Hematopoietic multipotent progenitor cell treated with erythropoietin and hydrocortisone succinate and interleukin-3 and kit ligand, for 15 days (in vitro differentiated cells): ENCODE results near the gene SLC7A7.
"Not testable (repeated sequence)": the region's sequence is repeated elsewhere in the genome, so short reads cannot be mapped to it uniquely, and the experiment has no call there.

Experiments used
- DNase-seq: peaks from one replicate; pipeline ENCODE4 v3.0.0-alpha.2; 2015; ENCODE audit warnings: low spot score

Gene SLC7A7

DNA sequence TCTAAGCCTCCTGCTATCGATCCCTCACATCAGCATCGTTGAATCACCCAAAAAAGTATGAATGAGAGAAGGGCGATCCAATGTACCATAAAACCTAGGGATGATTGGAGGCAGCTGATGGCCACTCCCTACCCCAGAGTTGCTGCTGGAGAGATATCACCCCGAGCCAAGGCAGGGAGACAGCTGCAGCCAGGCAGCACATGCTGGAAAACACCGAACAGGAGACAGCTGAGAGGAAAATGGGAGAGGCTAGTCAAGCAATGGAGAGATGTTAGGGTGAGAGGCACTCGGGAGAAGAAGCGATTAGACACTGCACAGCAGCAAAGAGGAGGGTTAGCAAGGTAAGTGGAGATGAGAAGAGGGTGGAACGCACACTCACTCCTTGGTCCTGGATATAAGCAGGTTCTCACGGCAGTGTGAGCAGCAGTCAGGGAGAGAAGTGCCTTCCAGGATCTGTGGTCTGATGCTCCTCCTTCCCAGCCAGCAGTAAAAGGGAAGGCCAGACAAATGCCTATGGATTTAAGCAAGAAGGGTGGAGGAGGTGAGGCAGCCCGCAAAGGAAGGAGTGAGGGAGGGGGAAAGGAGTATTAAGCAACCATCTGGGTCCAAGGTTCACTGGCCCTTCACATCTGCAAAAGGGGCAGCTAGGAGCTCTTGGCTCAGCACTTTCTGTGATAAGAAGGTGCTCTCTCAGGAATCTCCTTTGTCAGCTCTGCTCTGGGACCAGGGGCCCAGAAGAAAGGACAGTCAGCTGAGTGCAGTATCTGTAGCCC, at the start of gene SLC7A7:
Gene SLC7A7, minus strand, starts transcription at position 495 of the 773 bp plus-strand sequence. CDS start 2,037 bp downstream, outside the sequence.
- no peak for DNase-seq

- DNase-seq: no peak
Measured at GRCh38 chr14:22864979-22865378, 49.7 kb upstream of the SLC7A7 start.

GRCh38 chr14:22861651-22862050, 46.4 kb upstream of the SLC7A7 start:
- no peak for DNase-seq

DNA sequence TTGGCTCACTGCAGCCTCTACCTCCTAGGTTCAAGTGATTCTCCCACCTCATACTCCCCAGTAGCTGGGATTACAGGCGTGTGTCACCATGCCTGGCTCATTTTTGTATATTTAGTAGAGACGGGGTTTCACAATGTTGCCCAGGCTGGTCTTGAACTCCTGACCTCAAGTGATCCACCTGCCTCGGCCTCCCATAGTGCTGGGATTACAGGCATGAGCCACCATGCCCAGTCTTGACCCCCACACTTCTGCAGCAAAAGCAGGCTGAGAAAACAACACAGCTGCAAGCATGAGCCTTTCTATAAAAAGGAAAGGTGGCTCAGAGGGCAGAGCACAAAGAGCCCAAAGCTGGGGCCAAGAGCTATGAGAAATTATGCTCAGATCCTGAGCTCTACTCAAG, 45.1 kb upstream of the SLC7A7 start:
- not testable (repeated sequence) for DNase-seq

DNA sequence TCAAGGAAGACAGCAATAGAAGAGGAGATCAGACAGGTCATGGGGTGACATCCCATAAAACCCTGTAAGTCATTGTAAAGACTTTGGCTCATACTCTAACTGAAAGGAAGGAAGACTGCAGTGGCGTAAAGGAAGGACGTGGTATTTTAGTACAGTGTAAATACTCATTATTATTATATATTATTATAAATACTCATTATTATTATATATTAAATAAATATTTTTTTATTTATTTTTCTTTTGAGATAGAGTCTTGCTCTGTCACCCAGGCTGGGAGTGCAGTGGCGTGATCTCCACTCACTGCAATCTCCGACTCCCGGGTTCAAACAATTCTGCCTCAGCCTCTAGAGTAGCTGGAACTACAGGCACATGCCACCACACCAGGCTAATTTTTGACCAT, 41.2 kb upstream of the SLC7A7 start:
- no peak for DNase-seq

DNA sequence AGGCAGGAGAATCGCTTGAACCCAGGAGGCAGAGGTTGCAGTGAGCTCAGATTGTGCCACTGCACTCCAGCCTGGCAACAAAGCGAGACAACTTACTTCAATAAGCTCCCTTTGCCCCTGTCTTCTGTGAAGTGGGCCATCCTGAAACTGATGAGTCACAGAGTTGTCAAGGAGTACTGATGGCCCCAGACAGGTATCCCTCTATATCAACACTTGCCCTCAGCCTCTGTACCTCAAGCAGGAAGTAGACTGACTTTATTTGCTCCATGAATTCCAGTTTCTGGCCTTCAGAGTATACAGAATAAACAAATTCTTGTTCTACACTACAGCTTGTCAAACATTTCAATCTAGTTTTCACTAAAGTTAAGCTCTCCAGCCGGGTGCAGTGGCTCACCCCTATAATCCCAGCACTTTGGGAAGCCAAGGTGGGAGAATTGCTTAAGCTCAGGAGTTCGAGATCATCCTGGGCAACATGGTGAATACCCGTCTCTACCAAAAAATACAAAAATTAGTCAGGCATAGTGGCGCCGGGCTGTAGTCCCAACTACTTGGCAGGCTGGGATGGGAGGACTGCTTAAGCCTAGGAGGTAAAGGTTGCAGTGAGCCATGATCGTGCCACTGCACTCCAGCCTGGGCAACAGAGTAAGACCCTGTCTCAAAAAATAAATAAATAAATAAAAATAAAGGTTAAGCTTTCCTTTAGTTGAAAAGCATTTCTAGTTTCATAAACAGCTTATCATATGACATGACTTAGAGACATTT, 39.9 kb upstream of the SLC7A7 start:
- no peak for DNase-seq

DNA sequence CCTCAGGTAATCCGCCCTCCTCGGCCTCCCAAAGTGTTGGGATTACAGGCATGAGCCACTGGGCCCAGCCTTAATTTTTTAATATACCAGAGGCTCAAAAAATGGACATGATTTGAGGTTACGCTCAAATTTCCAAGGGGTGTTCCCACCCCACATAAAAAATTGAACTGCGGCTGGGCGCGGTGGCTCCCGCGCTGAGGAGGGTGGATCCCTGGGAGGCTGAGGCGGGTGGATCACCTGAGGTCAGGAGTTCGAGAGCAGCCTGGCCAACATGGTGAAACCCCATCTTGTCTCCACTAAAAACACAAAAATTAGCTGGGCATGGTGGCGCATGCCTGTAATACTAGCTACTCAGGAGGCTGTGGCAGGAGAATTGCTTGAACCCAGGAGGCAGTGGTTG, 39.1 kb upstream of the SLC7A7 start:
- not testable (repeated sequence) for DNase-seq

DNA sequence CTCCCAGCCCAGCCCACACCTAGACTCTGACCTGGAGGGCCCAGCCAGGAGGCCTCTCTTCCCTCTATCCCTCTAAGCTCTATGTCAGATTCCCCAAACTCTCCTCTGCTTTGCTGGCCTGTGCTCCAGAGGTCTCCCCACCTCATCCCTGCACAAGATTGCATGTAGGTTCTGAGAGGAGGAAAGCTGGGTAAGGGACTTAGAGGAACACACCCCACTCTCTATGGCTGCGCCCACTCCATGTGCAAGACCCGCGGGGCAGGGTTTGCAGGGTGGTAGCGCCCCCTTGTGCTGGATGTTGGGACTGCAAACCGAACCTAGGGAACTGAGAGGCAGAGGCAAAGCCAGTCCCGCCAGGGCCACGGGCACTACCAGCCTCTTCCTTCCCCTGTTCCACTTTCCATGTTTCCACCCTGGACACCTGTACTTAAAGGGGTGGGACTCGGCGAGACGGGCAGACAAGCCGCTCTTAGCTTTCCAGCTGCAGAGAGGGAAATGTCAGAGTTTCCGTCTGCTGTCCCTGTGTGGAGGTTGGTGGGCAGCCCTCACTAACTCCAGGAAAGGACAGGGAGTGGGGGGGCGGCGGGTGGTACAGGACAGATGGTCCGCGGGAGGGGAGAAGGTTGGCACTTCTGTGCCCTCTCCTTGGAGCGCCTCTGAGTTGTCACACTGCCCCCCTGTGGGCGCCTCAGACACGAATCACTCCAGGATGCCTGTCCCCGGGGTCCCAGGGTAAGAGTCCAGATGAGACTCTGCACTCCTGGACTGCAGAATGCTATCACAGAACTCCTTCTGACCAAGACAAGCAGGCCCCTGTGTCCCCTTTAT, 37.9 kb upstream of the SLC7A7 start:
- peak; percentile 86 for DNase-seq

DNA sequence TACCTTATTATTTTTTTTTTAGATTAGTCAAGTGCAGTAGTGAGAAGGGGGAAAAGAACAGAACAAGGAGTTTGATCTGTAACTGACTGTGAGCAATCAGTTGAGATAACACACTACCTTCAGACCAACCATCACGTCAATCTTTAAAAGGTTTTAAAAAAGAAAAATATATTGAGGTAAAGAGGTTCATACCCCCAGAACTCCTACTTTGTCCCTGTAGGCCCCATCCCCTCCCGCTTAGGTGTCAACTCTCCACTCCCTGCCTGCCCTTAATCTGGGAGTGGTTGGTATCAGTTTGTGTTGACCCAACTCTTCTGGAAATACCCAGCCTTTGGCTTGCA, 37.3 kb upstream of the SLC7A7 start:
- DNase-seq: no peak

DNA sequence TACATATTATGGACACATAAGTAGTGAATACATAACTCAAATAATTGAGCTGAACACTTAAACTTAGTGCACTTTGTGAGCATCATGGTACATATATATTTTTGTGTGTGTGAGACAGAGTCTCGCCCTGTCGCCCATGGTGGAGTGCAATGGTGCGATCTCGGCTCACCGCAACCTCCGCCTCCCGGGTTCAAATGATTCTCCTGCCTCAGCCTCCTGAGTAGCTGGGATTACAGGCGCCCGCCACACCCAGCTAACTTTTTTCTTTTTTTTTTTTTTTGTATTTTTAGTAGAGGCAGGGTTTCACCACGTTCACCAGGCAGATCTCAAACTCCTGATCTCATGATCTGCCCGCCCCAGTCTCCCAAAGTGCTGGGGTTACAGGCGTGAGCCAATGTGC, 36.9 kb upstream of the SLC7A7 start:
- not testable (repeated sequence) for DNase-seq

- DNase-seq: no peak
Measured at GRCh38 chr14:22850944-22851764, 35.9 kb upstream of the SLC7A7 start.

DNA sequence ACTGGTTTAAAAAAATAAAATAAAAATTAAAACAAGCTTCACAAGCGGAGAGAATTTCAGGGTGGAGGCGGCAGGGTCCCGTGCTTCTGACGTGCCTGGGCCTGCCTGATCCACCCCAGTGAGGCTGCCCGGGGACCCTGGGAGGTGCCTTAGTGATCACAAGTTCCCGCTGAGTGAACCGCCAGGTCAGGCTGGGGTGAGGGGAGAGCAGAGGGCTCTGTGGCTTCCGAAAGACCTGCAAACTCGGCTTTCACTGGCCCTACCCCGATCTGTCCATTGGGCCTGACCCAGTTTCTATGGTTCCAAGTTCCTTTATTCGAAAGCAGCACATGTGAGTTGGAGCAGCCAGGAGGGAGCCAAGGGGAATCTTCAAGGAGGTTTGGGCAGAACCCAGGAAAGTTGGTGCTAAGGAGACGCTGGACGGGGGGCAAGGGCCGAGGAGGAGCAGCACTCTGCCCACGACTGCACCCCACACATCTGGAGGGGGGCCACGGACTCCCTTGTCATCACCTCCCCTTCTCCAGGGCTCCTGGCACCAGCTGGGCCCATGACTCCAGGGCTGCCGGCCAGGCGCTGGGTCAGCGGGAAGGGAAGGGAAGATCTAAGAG, 34.1 kb upstream of the SLC7A7 start:
- DNase-seq: no peak

DNA sequence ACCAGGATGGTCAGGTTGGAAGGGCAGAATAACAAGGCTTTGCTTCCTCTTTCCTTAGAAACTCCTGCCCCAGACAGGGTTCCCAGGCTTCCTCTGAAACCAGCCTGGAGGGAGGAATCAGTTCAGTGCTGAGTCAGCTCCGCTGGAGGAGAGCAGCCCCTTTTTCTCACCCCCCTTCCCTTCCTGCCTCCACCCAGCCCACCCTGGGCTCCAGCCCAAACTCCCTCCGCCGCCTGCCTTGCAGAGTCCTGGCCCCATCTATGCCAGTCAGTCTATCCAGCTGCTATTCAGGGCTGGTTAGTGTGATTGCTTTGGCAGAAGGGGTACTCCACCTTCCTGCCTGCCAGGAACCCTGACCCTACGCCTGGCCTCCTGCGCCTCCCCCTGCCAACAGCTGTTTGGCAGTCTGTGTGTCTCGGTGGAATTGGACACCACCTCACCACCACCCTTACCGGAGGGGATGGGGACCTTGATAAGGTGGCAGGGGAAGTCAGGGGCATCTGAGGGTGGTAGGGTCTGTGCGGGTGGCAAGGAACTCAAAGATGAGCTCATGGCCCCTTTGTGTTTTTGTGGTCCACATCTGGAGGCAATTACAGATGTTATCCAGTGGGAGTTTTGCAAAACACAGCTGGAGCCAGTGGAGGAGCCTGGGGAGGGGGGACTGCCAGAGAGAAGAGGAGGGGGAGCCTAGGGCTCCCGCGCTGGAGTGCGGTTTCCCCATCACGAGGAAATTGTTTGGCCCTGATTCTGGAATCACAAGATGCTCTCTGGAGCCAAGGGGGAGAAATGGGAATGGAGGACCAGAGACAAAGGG, 33.3 kb upstream of the SLC7A7 start:
- DNase-seq: no peak

DNA sequence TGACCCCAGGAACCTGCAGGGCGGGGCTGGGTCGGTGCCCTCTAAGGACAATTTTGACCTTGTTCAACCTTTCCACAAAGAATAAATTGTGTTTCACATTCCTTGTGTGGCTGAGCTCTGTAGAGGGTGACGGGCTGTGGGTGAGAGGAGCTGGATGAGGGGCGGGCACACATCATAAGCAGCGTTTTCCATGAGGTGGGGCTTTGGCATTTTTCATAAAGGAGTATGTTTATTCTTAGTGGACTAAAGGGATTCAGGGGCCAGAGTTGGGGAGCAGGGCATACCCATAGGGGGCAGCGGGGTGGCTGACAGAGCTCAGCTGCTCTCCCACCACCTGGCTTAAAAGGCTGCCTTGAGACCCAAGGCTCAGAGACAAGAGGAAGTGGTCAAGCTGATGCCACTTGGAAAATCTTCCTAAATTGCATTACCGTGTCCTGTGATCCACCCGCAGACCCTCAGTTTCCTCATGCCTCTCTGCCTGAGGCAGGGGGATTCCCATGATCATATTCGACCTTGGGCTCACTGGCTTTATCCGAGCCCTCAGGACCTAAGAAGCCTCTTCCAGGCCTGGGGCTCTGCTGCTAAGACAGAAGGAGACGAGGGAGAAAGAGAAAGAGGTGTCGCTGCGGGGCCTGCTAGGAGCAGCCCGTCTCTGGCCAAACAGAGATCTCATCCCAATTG, 32.6 kb upstream of the SLC7A7 start:
- DNase-seq: no peak

GRCh38 chr14:22846811-22847307, 31.6 kb upstream of the SLC7A7 start:
- no peak for DNase-seq

DNA sequence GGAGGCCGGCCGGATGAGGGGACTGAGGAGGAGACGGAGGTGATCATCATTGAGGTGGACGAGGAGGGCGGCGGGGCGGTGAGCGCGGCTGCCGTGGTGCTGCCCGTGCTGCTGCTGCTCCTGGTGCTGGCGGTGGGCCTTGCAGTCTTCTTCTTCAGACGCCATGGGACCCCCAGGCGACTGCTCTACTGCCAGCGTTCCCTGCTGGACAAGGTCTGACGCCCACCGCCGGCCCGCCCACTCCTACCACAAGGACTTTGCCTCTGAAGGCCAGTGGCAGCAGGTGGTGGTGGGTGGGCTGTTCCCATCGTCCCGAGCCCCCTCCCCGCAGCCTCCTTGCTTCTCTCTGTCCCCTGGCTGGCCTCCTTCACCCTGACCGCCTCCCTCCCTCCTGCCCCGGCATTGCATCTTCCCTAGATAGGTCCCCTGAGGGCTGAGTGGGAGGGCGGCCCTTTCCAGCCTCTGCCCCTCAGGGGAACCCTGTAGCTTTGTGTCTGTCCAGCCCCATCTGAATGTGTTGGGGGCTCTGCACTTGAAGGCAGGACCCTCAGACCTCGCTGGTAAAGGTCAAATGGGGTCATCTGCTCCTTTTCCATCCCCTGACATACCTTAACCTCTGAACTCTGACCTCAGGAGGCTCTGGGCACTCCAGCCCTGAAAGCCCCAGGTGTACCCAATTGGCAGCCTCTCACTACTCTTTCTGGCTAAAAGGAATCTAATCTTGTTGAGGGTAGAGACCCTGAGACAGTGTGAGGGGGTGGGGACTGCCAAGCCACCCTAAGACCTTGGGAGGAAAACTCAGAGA, 30.8 kb upstream of the SLC7A7 start:
- DNase-seq: no peak

GRCh38 chr14:22845103-22845394, 29.8 kb upstream of the SLC7A7 start:
- no peak for DNase-seq

DNA sequence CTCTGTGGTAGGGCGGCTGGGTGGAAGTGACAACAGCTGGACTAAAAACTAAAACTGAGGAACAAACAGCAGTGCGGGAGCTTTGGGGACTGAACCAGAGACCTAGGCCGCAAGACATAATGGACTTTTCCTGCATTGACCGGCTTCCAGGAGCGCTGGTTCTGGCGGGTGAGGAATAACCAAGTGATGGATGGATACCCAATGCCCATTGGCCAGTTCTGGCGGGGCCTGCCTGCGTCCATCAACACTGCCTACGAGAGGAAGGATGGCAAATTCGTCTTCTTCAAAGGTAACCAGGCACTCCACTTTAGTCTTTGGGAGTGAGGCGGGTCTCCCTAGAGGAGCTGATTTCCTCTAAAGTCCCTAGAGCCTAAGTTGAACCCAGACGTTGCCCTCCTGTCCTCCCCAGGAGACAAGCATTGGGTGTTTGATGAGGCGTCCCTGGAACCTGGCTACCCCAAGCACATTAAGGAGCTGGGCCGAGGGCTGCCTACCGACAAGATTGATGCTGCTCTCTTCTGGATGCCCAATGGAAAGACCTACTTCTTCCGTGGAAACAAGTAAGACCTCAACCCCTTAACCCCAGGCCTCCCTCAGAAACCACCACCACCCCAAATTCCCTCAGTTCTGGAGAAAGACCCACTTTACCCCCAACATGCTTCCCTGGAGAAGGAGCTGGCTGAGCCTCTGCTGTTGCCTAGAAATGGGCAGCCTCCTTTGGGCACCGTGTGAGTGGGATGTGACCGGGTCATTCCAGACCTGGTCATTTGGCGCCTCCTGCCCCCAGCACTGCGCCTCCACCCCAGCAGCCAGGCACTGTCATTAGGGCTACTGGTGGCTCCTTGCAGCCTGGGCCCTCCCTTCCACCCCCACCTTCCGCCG, 29.2 kb upstream of the SLC7A7 start:
- DNase-seq: no peak
